AG09309 (cell line): ENCODE results near the gene TNFAIP8L2.

Experiments used
- DNase-seq: peaks from one replicate; pipeline ENCODE4 v3.0.0-alpha.2; 2010; ENCODE audit warnings: low read depth
- H3K4me3 ChIP-seq: 2 replicates; pipeline ENCODE4 v1.5.1; 2011; ENCODE audit warnings: mild to moderate bottlenecking, low read depth, low read length, moderate library complexity; ENCODE audit not compliant: control insufficient read depth
- TF ChIP-seq, protein P1 (sequence below): IDR thresholded peaks from 2 replicates; pipeline ENCODE4 v1.5.1; 2011; ENCODE audit warnings: mild to moderate bottlenecking, low read depth, low read length, inconsistent platforms; ENCODE audit not compliant: insufficient read depth, control insufficient read depth; ENCODE audit errors: missing control alignments

Gene TNFAIP8L2

DNA sequence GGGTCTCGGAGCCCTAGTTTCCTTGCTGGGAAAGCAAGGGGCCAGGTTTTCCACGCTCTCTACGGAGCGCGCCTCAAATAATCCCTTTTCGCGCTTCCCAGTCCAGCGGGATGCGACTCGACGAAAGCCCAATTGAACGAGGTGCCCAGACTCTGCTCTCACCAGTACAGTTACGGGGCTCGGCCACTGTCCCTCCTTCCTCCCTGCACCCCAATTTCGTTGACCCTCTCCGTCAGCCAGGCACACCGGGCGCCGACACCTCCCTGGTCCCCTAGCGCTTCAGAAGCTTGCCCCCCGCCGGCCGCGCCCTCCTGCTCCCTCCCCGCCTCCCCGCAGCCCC is 10.4 kb upstream of the TNFAIP8L2 start:
- H3K4me3 ChIP-seq, result peak overlapping the region; percentile 65

GRCh38 chr1:151146412-151147131 is 9.9 kb upstream of the TNFAIP8L2 start, which contains the start of gene SEMA6C:
Gene SEMA6C (minus strand): TSS chr1:151146631. CDS start chr1:151142621, 4,010 bp downstream.
- peak within 1 kb of the TSS; percentile 65 for H3K4me3 ChIP-seq
- TF ChIP-seq, protein P1, sequence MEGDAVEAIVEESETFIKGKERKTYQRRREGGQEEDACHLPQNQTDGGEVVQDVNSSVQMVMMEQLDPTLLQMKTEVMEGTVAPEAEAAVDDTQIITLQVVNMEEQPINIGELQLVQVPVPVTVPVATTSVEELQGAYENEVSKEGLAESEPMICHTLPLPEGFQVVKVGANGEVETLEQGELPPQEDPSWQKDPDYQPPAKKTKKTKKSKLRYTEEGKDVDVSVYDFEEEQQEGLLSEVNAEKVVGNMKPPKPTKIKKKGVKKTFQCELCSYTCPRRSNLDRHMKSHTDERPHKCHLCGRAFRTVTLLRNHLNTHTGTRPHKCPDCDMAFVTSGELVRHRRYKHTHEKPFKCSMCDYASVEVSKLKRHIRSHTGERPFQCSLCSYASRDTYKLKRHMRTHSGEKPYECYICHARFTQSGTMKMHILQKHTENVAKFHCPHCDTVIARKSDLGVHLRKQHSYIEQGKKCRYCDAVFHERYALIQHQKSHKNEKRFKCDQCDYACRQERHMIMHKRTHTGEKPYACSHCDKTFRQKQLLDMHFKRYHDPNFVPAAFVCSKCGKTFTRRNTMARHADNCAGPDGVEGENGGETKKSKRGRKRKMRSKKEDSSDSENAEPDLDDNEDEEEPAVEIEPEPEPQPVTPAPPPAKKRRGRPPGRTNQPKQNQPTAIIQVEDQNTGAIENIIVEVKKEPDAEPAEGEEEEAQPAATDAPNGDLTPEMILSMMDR, result no peak
- DNase-seq, result no peak

More for the DNA sequence above, 10.4 kb upstream of the TNFAIP8L2 start:
- DNase-seq, result no peak
- TF ChIP-seq, protein P1, result no peak

GRCh38 chr1:151147132-151147503 is 9.3 kb upstream of the TNFAIP8L2 start:
- TF ChIP-seq, protein P1, result no peak
- H3K4me3 ChIP-seq, result peak overlapping the region; percentile 65
- no peak for DNase-seq

- TF ChIP-seq, protein P1, result no peak
- DNase-seq, result no peak
- no peak overlapping the region for H3K4me3 ChIP-seq
Measured at GRCh38 chr1:151147665-151148064, 8.8 kb upstream of the TNFAIP8L2 start.

DNA sequence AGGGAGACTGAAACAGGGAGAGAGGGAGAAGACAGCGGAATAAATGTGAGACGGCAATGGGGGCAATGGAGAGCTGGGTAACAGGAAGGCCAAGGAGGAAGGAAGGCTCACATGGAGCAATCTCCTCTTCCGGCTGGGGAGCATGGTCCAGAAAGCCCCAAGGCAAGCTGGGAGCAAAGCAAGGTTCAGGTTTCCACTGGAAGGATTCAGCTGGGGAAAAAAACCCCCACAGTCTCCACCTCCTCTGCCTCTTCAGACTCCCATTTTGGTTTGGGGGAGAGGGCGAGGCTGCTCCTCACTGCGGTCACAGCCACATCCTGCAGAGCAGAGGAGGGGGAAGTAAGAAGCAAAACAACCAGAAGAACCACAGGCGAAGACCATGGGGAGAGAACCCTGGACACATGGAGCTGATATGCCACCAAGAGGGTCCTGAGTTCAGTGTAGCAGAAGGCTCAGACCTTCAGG is 650 bp downstream of the TNFAIP8L2 start:
- no peak overlapping the region for H3K4me3 ChIP-seq
- DNase-seq, result no peak
- TF ChIP-seq, protein P1, result no peak

DNA sequence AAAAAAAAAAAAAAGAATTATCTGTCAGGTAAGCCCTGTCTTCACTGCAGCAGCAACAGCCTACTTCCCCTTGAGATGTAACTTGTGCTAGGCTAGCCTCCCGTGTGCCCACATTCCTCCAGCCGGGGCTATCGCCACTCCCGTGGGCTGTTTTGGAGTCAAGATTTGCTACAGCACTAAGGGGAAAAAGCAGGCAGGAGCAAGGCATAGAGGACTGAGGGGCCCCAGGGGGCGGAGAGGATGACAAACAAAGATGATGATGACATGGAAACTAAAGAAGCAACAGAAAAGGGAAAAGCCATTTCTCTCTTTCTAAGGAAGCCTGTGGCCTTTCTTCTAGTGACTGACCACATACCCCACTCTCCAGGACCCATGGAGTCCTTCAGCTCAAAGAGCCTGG is 1.9 kb downstream of the TNFAIP8L2 start:
- DNase-seq, result no peak
- TF ChIP-seq, protein P1, result no peak
- no peak overlapping the region for H3K4me3 ChIP-seq

DNA sequence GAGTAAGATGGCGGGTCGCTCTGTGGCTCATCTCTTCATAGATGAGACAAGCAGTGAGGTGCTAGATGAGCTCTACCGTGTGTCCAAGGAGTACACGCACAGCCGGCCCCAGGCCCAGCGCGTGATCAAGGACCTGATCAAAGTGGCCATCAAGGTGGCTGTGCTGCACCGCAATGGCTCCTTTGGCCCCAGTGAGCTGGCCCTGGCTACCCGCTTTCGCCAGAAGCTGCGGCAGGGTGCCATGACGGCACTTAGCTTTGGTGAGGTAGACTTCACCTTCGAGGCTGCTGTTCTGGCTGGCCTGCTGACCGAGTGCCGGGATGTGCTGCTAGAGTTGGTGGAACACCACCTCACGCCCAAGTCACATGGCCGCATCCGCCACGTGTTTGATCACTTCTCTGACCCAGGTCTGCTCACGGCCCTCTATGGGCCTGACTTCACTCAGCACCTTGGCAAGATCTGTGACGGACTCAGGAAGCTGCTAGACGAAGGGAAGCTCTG is 2.4 kb downstream of the TNFAIP8L2 start:
- DNase-seq, result no peak
- H3K4me3 ChIP-seq, result no peak overlapping the region
- TF ChIP-seq, protein P1, result no peak
